ENCODE data around the gene CACNA1F.

Gene CACNA1F

GRCh38 chrX:49155900-49156837, 77.0 kb downstream of the CACNA1F start:
- peak; percentile 92 for DNase-seq (ENCODE audit: low spot score)
- peak overlapping the region; percentile 95 to 98 for H3K27ac ChIP-seq
- TF ChIP-seq, protein P1, sequence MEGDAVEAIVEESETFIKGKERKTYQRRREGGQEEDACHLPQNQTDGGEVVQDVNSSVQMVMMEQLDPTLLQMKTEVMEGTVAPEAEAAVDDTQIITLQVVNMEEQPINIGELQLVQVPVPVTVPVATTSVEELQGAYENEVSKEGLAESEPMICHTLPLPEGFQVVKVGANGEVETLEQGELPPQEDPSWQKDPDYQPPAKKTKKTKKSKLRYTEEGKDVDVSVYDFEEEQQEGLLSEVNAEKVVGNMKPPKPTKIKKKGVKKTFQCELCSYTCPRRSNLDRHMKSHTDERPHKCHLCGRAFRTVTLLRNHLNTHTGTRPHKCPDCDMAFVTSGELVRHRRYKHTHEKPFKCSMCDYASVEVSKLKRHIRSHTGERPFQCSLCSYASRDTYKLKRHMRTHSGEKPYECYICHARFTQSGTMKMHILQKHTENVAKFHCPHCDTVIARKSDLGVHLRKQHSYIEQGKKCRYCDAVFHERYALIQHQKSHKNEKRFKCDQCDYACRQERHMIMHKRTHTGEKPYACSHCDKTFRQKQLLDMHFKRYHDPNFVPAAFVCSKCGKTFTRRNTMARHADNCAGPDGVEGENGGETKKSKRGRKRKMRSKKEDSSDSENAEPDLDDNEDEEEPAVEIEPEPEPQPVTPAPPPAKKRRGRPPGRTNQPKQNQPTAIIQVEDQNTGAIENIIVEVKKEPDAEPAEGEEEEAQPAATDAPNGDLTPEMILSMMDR (IDR thresholded peaks at IDR 0.05) = peak; percentile 55

GRCh38 chrX:49155243-49155899, 77.8 kb downstream of the CACNA1F start:
- DNase-seq (ENCODE audit: low spot score) = no peak
- Histone ChIP-seq H3K27ac (peak overlapping the region; percentile 95 to 98), H3K4me3 (peak overlapping the region; percentile 73)
- TF ChIP-seq, protein P1 (IDR thresholded peaks at IDR 0.05) = no peak

More at GRCh38 chrX:49155900-49156837, 77.0 kb downstream of the CACNA1F start:
- H3K4me3 ChIP-seq = peak overlapping the region; percentile 73

Data from coronary artery (tissue), 2 donors.